Endothelial cell of umbilical vein (primary cell): ENCODE data around the gene AADAC. TPM values are rescaled to one million over a fixed set of nuclear protein-coding genes. Genes with fewer than 3 reads are reported as not detected.

ENCODE experiments used
- BruUV-seq: library from RNA; stranded (reverse); fragments of 400-500 nt; replicated peaks from 2 replicates; lab custom pipeline; 2021; lab: Mats Ljungman, UMichigan
- CTCF ChIA-PET: fragments of 300-600, 350-600 bp; sonication (Branson Sonifier 250); formaldehyde crosslinking; loops from one replicate; lab custom pipeline; 2021; ENCODE audit warnings: antibody characterized with exemption, inconsistent platforms; lab: Charles Lee
- POLR2A ChIA-PET: fragments of 300-600, 350-600 bp; sonication (Branson Sonifier 250); formaldehyde crosslinking; loops from one replicate; lab custom pipeline; 2021; ENCODE audit warnings: antibody characterized with exemption, inconsistent platforms; lab: Charles Lee
- DNase-seq: peaks from one replicate; pipeline ENCODE4 v3.0.0-alpha.2; 2011; ENCODE audit warnings: low read depth, low spot score
- FAIRE-seq: peaks from 2 replicates; lab custom pipeline; 2011; peaks lifted over from hg19 to GRCh38; lab: Jason Lieb, UNC
- H2AFZ ChIP-seq: 2 replicates; pipeline ENCODE4 v1.6.0; 2012; ENCODE audit warnings: low read depth, low read length, control low read depth, inconsistent platforms
- H3K27ac ChIP-seq: 2 replicates; pipeline ENCODE4 v1.5.1; 2011; ENCODE audit warnings: low read depth, mild to moderate bottlenecking, control low read depth, low read length, moderate library complexity; ENCODE audit not compliant: insufficient read depth
- H3K27me3 ChIP-seq, 2 experiments: 2 replicates each; pipeline versions ENCODE4 v1.6.0 to v1.6.1; 2011; ENCODE audit warnings: low read length in 2 of 2, mixed read lengths in 1 of 2; ENCODE audit not compliant: control insufficient read depth in 2 of 2, insufficient read depth in 2 of 2
- H3K36me3 ChIP-seq, 2 experiments: 2 replicates in 1 of 2; 3 replicates in 1 of 2; pipeline ENCODE4 v1.5.1; 2011; ENCODE audit warnings: low read length in 2 of 2, mild to moderate bottlenecking in 1 of 2, moderate library complexity in 1 of 2; ENCODE audit not compliant: control insufficient read depth in 2 of 2, insufficient read depth in 2 of 2; ENCODE audit errors: extremely low read depth in 1 of 2
- H3K4me1 ChIP-seq: 3 replicates; pipeline ENCODE4 v1.5.1; 2011; ENCODE audit warnings: mild to moderate bottlenecking, low read length; ENCODE audit not compliant: control insufficient read depth, insufficient read depth; ENCODE audit errors: extremely low read depth
- H3K4me2 ChIP-seq: 2 replicates; pipeline ENCODE4 v1.6.1; 2011; ENCODE audit warnings: low read length, control low read depth, mixed read lengths; ENCODE audit not compliant: insufficient read depth
- H3K4me3 ChIP-seq, 3 experiments: fragments of 200-600 bp in 1 of 3; sonication (generic), shearing (Covaris generic) in 1 of 3; replicated peaks in 1 of 3; 2 replicates each; pipeline ENCODE4 v1.5.1; 2011 to 2016; ENCODE audit warnings: control low read depth in 3 of 3, low read length in 3 of 3, mild to moderate bottlenecking in 2 of 3, inconsistent platforms in 1 of 3, low read depth in 1 of 3, moderate library complexity in 1 of 3; ENCODE audit not compliant: insufficient read depth in 1 of 3
- H3K79me2 ChIP-seq: 2 replicates; pipeline ENCODE4 v1.6.0; 2012; ENCODE audit warnings: low read length, inconsistent platforms; ENCODE audit not compliant: control insufficient read depth, insufficient read depth
- H3K9ac ChIP-seq: replicated peaks from 2 replicates; pipeline ENCODE3; 2011; ENCODE audit warnings: low read length, control low read depth; ENCODE audit not compliant: insufficient read depth; ENCODE audit errors: extremely low read depth
- H3K9me1 ChIP-seq: replicated peaks from 3 replicates; pipeline ENCODE4 v1.6.0; 2011; ENCODE audit warnings: mild to moderate bottlenecking, low read length; ENCODE audit not compliant: control insufficient read depth, insufficient read depth; ENCODE audit errors: extremely low read depth
- H3K9me3 ChIP-seq: replicated peaks from 2 replicates; pipeline ENCODE4 v1.5.1; 2012; ENCODE audit warnings: low read length, inconsistent platforms; ENCODE audit not compliant: control insufficient read depth, insufficient read depth
- H4K20me1 ChIP-seq: replicated peaks from 2 replicates; pipeline ENCODE3; 2011; ENCODE audit warnings: mild to moderate bottlenecking, low read length; ENCODE audit not compliant: control insufficient read depth, insufficient read depth; ENCODE audit errors: extremely low read depth
- EZH2 ChIP-seq: IDR thresholded peaks from 2 replicates; pipeline ENCODE4 v1.6.1; 2012; ENCODE audit warnings: borderline replicate concordance, low read depth, mild to moderate bottlenecking, moderate library complexity, low read length, inconsistent platforms; ENCODE audit not compliant: severe bottlenecking
- FOS ChIP-seq: IDR thresholded peaks from 2 replicates; pipeline ENCODE4 v1.6.1; 2011; ENCODE audit warnings: mild to moderate bottlenecking, low read length, moderate library complexity, borderline replicate concordance; ENCODE audit not compliant: insufficient read depth
- GATA2 ChIP-seq: IDR thresholded peaks from 2 replicates; pipeline ENCODE4 v1.7.0; 2011; ENCODE audit warnings: low read depth, mild to moderate bottlenecking, moderate library complexity, mixed read lengths, low read length; ENCODE audit not compliant: insufficient read length, insufficient read depth
- JUN ChIP-seq: IDR thresholded peaks from 2 replicates; pipeline ENCODE4 v1.6.1; 2011; ENCODE audit warnings: borderline replicate concordance, low read depth; ENCODE audit not compliant: insufficient read length, insufficient read depth
- MAX ChIP-seq: IDR thresholded peaks from 2 replicates; pipeline ENCODE4 v1.6.1; 2011; ENCODE audit not compliant: insufficient read depth, insufficient read length
- MYC ChIP-seq: IDR thresholded peaks from one replicate; pipeline ENCODE4 v1.6.1; 2011; ENCODE audit warnings: mild to moderate bottlenecking, low read depth, low read length
- POLR2A ChIP-seq: IDR thresholded peaks from 2 replicates; pipeline ENCODE4 v1.6.1; 2012; ENCODE audit warnings: low read depth, mild to moderate bottlenecking, control low read depth, low read length
- POLR2AphosphoS5 ChIP-seq: IDR thresholded peaks from 2 replicates; pipeline ENCODE4 v1.6.1; 2012; ENCODE audit warnings: low read depth, mild to moderate bottlenecking, control low read depth, low read length, moderate library complexity; ENCODE audit not compliant: insufficient read depth
- dilution Hi-C: fragments of 300-500 bp; cut with MboI; formaldehyde crosslinking; loops from one replicate; pipeline ENCODE4 v1.15.0; 2019; ENCODE audit warnings: low sequenced_read_pairs; ENCODE audit not compliant: extremely low pct_ligation_motif_present
- intact Hi-C: fragments of 100-400 bp; cut with micrococcal nuclease; formaldehyde crosslinking; loops from one replicate; pipeline ENCODE4 v1.10.0; 2022
- polyA plus RNA-seq, 4 experiments: library from polyadenylated mRNA; depleted of rRNA in 3 of 4; stranded (reverse) in 3 of 4; unstranded in 1 of 4; fragments of >200 nt; gene quantifications; 2 replicates each; pipeline versions ENCODE4 v1.2.1 to v1.2.3, GENCODE V29; 2011 to 2012; ENCODE audit warnings: missing spikeins in 1 of 4
- total RNA-seq: library from RNA; stranded (reverse); gene quantifications from 2 replicates; pipeline ENCODE4 v1.2.3, GENCODE V29; 2021
- TF ChIP-seq, protein P1 (sequence below), 2 donors: IDR thresholded peaks; 1 replicate in 1 of 2; 2 replicates in 1 of 2; pipeline ENCODE4 v1.5.1; 2011; ENCODE audit warnings: low read length in 2 of 2, mild to moderate bottlenecking in 2 of 2, moderate library complexity in 2 of 2, control low read depth in 1 of 2, inconsistent platforms in 1 of 2, low read depth in 1 of 2; ENCODE audit not compliant: insufficient read depth in 1 of 2; ENCODE audit errors: extremely low read depth in 1 of 2

AADAC gene
- total and polyA plus RNA-seq, 2 donors (not counting 3 experiments of a cell fraction or from before 2014, with no cell fraction given): 0.27 to 0.62 TPM

DNA sequence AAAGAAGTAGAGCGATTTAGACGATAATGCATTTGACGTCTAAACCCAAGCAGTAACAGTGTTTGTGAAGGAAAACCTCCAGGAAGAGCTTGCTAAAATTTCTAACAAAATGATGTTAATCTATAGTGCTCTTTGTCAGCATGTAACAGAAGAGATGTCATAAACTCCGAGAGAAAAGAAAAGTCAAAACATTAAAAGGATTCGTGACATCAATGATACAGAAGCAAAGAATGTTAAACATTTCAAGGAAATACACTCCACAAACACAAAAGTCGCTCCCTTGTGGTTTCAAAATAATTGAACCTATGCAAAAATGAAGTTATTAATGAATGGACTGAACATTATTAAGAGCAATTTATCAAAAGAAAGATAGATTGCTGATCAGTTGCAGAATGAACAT is 27.9 kb downstream of the AADAC start:
- Histone ChIP-seq H3K4me3 (no peak overlapping the region), H3K79me2 (no peaks in the 10 kb centered on the region), H2AFZ (peak overlapping the region; percentile 54), H3K9me1 (no peaks in the 10 kb centered on the region), H4K20me1 (no peaks in the 10 kb centered on the region), H3K9me3 (no peaks in the 10 kb centered on the region), H3K4me1 (peaks cover 20% of the 10 kb centered on the region), H3K4me2 (peak overlapping the region; percentile 55), H3K27me3 (no peaks in the 10 kb centered on the region), H3K36me3 (no peaks in the 10 kb centered on the region), H3K27ac (no peak overlapping the region), H3K9ac (no peak overlapping the region)
- no TSS peak for BruUV-seq
- TF ChIP-seq JUN: no peak
- no peak for TF ChIP-seq EZH2
- DNase-seq: no peak
- intact Hi-C loops: loop anchor here (2.0 to 10.0 kb wide), 3 partner anchors 67 to 733 kb away; no protein-coding TSS in a partner anchor
- ChIA-PET CTCF (interaction anchor here (0.7 to 2.0 kb wide), 6 partner anchors 22 to 402 kb away, joined by 3 to 8 read pairs (median 3); no protein-coding TSS in a partner anchor), POLR2A (no interaction called here)
- FAIRE-seq: no peak
- dilution Hi-C loops: no loop called here

- H3K79me2 ChIP-seq: no peaks in the 10 kb centered on the region
- dilution Hi-C loops (no loop called here), intact Hi-C loops (loop anchor here (5.0 to 10.0 kb wide), 2 partner anchors 676 to 732 kb away; no protein-coding TSS in a partner anchor)
- no peak overlapping the region for H3K9ac ChIP-seq
- ChIA-PET POLR2A (no interaction called here), CTCF (interaction anchor here (0.7 to 1.2 kb wide), 3 partner anchors 73 to 404 kb away, joined by 3 to 5 read pairs (median 5); no protein-coding TSS in a partner anchor)
- no peaks in the 10 kb centered on the region for H3K9me1 ChIP-seq
- no peaks in the 10 kb centered on the region for H3K36me3 ChIP-seq
- no peak overlapping the region for H3K4me3 ChIP-seq
- peak overlapping the region; percentile 68 for H2AFZ ChIP-seq
- FAIRE-seq: no peak
- H3K4me1 ChIP-seq: peaks cover 12% of the 10 kb centered on the region
- no peaks in the 10 kb centered on the region for H3K9me3 ChIP-seq
- no peak overlapping the region for H3K27ac ChIP-seq
- no peak overlapping the region for H3K4me2 ChIP-seq
- no peak for DNase-seq
- H3K27me3 ChIP-seq: no peaks in the 10 kb centered on the region
- no peaks in the 10 kb centered on the region for H4K20me1 ChIP-seq
- TF ChIP-seq POLR2A: no peak
- TF ChIP-seq, protein P1, sequence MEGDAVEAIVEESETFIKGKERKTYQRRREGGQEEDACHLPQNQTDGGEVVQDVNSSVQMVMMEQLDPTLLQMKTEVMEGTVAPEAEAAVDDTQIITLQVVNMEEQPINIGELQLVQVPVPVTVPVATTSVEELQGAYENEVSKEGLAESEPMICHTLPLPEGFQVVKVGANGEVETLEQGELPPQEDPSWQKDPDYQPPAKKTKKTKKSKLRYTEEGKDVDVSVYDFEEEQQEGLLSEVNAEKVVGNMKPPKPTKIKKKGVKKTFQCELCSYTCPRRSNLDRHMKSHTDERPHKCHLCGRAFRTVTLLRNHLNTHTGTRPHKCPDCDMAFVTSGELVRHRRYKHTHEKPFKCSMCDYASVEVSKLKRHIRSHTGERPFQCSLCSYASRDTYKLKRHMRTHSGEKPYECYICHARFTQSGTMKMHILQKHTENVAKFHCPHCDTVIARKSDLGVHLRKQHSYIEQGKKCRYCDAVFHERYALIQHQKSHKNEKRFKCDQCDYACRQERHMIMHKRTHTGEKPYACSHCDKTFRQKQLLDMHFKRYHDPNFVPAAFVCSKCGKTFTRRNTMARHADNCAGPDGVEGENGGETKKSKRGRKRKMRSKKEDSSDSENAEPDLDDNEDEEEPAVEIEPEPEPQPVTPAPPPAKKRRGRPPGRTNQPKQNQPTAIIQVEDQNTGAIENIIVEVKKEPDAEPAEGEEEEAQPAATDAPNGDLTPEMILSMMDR (IDR thresholded peaks at IDR 0.05; ENCODE audit: extremely low read depth in 1 of 2, insufficient read depth in 1 of 2, low read depth in 1 of 2, low read length in 2 of 2): no peak
- no peak for TF ChIP-seq GATA2
- TF ChIP-seq JUN: no peak
- TF ChIP-seq EZH2: no peak
- no peak for TF ChIP-seq POLR2AphosphoS5
- no peak for TF ChIP-seq FOS
- no peak for TF ChIP-seq MYC
- TF ChIP-seq MAX: no peak
- BruUV-seq: no TSS peak
These were observed 29.4 kb downstream of the AADAC start for GRCh38 chr3:151843275-151843674.
